HEK293T (cell line): ENCODE measurements around the gene C14orf180.

Source experiments
- ARNT ChIP-seq: fragments of 450-650 bp; IDR thresholded peaks from 2 replicates; pipeline ENCODE4 v1.6.1; 2017; ENCODE audit warnings: mild to moderate bottlenecking
- BHLHE40 ChIP-seq: fragments of 450-650 bp; IDR thresholded peaks from 2 replicates; pipeline ENCODE4 v1.6.1; 2016; ENCODE audit warnings: mild to moderate bottlenecking, moderate library complexity, borderline replicate concordance
- FOXK2 ChIP-seq: fragments of 450-650 bp; IDR thresholded peaks from 2 replicates; pipeline ENCODE4 v1.6.1; 2016; ENCODE audit warnings: mild to moderate bottlenecking
- FOXM1 ChIP-seq: fragments of 450-650 bp; IDR thresholded peaks from 2 replicates; pipeline ENCODE4 v1.6.1; 2017; ENCODE audit warnings: mild to moderate bottlenecking, borderline replicate concordance
- HDGF ChIP-seq: fragments of 450-650 bp; IDR thresholded peaks from 2 replicates; pipeline ENCODE4 v1.6.1; 2017; ENCODE audit warnings: antibody characterized with exemption, borderline replicate concordance
- NFRKB ChIP-seq: fragments of 450-650 bp; IDR thresholded peaks from 2 replicates; pipeline ENCODE4 v1.6.1; 2016; ENCODE audit warnings: mild to moderate bottlenecking, moderate library complexity
- SP1 ChIP-seq: fragments of 450-650 bp; IDR thresholded peaks from 2 replicates; pipeline ENCODE4 v1.6.1; 2017
- SUZ12 ChIP-seq: fragments of 450-650 bp; IDR thresholded peaks from 2 replicates; pipeline ENCODE4 v1.6.1; 2016; ENCODE audit warnings: mild to moderate bottlenecking
- TARDBP ChIP-seq: fragments of 450-650 bp; IDR thresholded peaks from 2 replicates; pipeline ENCODE4 v1.6.1; 2016

GRCh38 chr14:104598910-104599273 is 19.3 kb downstream of the C14orf180 start:
- TF ChIP-seq SUZ12 (no peak), FOXK2 (no peak), SP1 (no peak), ARNT (no peak), FOXM1 (no peak), HDGF (no peak), TARDBP (no peak), NFRKB (no peak), BHLHE40 (no peak)
